ENCODE results near the gene SPECC1. TPM values are rescaled to one million over a fixed set of nuclear protein-coding genes. Genes with fewer than 3 reads are reported as not detected.
"Not testable (repeated sequence)": the region's sequence is repeated elsewhere in the genome, so short reads cannot be mapped to it uniquely, and the experiment has no call there.

Gene SPECC1
- polyA plus RNA-seq, 1 of the 3 experiments (the other 2 are of a cell fraction): 11.2 TPM

DNA sequence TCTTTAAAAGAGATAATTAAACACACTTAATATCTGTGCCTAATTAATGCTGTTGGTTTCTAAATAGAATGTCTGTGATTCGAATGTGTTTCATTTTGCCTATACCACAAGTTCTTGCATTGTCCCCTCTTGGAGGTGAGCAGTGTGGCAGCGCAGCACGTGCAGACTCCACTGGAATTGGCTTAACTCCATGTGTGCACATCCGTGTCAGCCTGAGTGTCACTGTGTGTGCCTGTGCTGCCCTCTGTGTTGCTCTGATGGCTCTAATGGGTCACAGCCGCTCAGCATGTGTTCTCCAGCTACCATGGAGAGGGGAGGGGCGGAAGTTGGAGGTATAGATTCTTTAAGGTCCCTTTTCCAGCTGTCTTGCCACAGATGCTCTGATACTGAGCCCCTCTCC, 226.6 kb downstream of the SPECC1 start:
- Histone ChIP-seq H3K79me2 (ENCODE audit: insufficient read depth) (no peaks in the 10 kb centered on the region), H2AFZ (ENCODE audit: low read depth) (no peak overlapping the region), H3K9ac (no peak overlapping the region), H3K4me2 (no peak overlapping the region), H4K20me1 (ENCODE audit: insufficient read depth) (no peaks in the 10 kb centered on the region), H3F3A (replicated peaks; ENCODE audit: insufficient read depth) (peaks cover 3% of the 10 kb centered on the region), H3K4me3 (ENCODE audit: low read depth in 2 of 2, low read length in 1 of 2) (no peak overlapping the region), H3K27ac (ENCODE audit: low read depth in 2 of 2, low read length in 1 of 2) (no peak overlapping the region; a peak in 1 of 4 replicates), H3K27me3 (ENCODE audit: insufficient read depth) (no peaks in the 10 kb centered on the region), H3K36me3 (replicated peaks in 1 of 2; ENCODE audit: control insufficient read depth in 1 of 2, insufficient read depth in 2 of 2, low read length in 1 of 2) (peaks cover 4 to 8% of the 10 kb centered on the region in 2 experiments), H3K9me3 (no peaks in the 10 kb centered on the region), H3K9me2 (no peaks in the 10 kb centered on the region; the same call in 1 of the 2 replicates), H3K4me1 (ENCODE audit: control insufficient read depth in 1 of 2, insufficient read depth in 2 of 2, low read depth in 1 of 2, low read length in 1 of 2) (peaks cover 0 to 6% of the 10 kb centered on the region in 2 experiments; a peak in 1 of 4 replicates)
- TF ChIP-seq, protein P1, sequence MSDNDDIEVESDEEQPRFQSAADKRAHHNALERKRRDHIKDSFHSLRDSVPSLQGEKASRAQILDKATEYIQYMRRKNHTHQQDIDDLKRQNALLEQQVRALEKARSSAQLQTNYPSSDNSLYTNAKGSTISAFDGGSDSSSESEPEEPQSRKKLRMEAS (IDR thresholded peaks at IDR 0.05; ENCODE audit: low read depth): no peak
- TF ChIP-seq MXI1 (IDR thresholded peaks at IDR 0.05; ENCODE audit: low read depth, low read length): peak; percentile 93
- ChIA-PET POLR2A (no interaction called here), CTCF (interaction anchor here (0.7 to 3.9 kb wide), 6 partner anchors 9 to 114 kb away, joined by 3 to 29 read pairs (median 4); no protein-coding TSS in a partner anchor)
- 76% methylated on average over 6 of the region's 6 CpGs for WGBS (ENCODE audit: low lambda C conversion rate)
- DNase-seq: peak; percentile 38

DNA sequence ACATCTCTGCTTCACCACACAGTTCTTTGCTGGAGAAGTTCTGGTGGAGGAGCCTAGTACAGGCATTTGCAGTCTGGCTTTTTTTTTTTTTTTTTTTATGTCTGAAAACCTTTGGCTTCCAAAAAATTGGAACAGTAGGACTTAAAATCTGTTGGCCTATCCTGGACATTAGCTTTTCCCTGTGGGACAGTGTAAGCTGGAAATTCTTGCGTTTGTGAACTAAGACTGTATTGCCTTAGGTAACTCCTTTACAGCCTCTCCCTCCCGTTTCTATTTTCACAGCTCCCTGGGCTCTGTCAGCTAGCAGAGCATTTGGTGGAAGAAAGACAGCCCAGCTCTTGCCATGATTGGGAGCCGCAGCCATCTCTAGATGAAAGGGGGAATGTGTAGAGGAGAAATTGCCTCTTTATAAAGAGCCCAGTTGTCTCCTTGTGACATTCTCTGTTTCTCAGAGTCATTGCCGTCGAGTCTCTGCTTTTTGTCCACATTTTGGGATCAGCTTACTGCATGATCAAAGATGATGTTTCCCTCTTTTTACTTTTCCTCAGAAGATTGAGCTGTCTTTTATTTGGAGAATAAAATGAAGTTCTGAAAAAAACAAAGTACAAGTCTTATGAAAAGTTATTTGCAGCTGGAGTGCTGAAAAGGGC, 227.5 kb downstream of the SPECC1 start:
- ChIA-PET CTCF (interaction anchor here (0.7 to 3.9 kb wide), 6 partner anchors 8 to 227 kb away, joined by 3 to 29 read pairs (median 4); partner anchors contain the start of gene SPECC1), POLR2A (no interaction called here)
- Histone ChIP-seq H3K27ac (ENCODE audit: low read depth in 2 of 2, low read length in 1 of 2) (no peak overlapping the region), H3K79me2 (ENCODE audit: insufficient read depth) (no peaks in the 10 kb centered on the region), H4K20me1 (ENCODE audit: insufficient read depth) (no peaks in the 10 kb centered on the region), H3K36me3 (replicated peaks in 1 of 2; ENCODE audit: control insufficient read depth in 1 of 2, insufficient read depth in 2 of 2, low read length in 1 of 2) (peaks cover 4 to 8% of the 10 kb centered on the region in 2 experiments), H3K4me2 (no peak overlapping the region), H2AFZ (ENCODE audit: low read depth) (no peak overlapping the region), H3K9ac (no peak overlapping the region), H3K27me3 (ENCODE audit: insufficient read depth) (no peaks in the 10 kb centered on the region), H3K4me1 (ENCODE audit: control insufficient read depth in 1 of 2, insufficient read depth in 2 of 2, low read depth in 1 of 2, low read length in 1 of 2) (peaks cover 0 to 6% of the 10 kb centered on the region in 2 experiments; a peak in 1 of 4 replicates), H3K4me3 (ENCODE audit: low read depth in 2 of 2, low read length in 1 of 2) (no peak overlapping the region), H3K9me3 (no peaks in the 10 kb centered on the region), H3K9me2 (no peaks in the 10 kb centered on the region; the same call in 1 of the 2 replicates), H3F3A (replicated peaks; ENCODE audit: insufficient read depth) (peaks cover 3% of the 10 kb centered on the region)
- TF ChIP-seq MXI1 (IDR thresholded peaks at IDR 0.05; ENCODE audit: low read depth, low read length) (no peak), ELF1 (IDR thresholded peaks at IDR 0.05) (no peak), FOXM1 (IDR thresholded peaks at IDR 0.05; ENCODE audit: low read depth) (no peak), YY1 (IDR thresholded peaks at IDR 0.05; ENCODE audit: low read depth) (no peak), SMC3 (IDR thresholded peaks at IDR 0.05; ENCODE audit: low read depth, low read length) (no peak), NFIC (IDR thresholded peaks at IDR 0.05; ENCODE audit: borderline replicate concordance) (no peak), JUND (IDR thresholded peaks at IDR 0.05) (no peak), EZH2phosphoT487 (IDR thresholded peaks at IDR 0.05; ENCODE audit: borderline replicate concordance, low read depth) (no peak), FOSL2 (IDR thresholded peaks at IDR 0.05; ENCODE audit: borderline replicate concordance, low read depth) (no peak), GATA2 (CRISPR knock-in tag; IDR thresholded peaks at IDR 0.05) (no peak), GABPA (IDR thresholded peaks at IDR 0.05; ENCODE audit: low read depth) (no peak), RFX5 (IDR thresholded peaks at IDR 0.05; ENCODE audit: low read length) (no peak), TAF1 (IDR thresholded peaks at IDR 0.05; ENCODE audit: borderline replicate concordance, low read depth, low read length) (no peak), SIN3A (IDR thresholded peaks at IDR 0.05; ENCODE audit: borderline replicate concordance, low read depth, low read length) (no peak), FOXJ3 (CRISPR knock-in tag; IDR thresholded peaks at IDR 0.05) (no peak), RAD21 (IDR thresholded peaks at IDR 0.05; ENCODE audit: low read length) (no peak)
- TF ChIP-seq, protein P2, sequence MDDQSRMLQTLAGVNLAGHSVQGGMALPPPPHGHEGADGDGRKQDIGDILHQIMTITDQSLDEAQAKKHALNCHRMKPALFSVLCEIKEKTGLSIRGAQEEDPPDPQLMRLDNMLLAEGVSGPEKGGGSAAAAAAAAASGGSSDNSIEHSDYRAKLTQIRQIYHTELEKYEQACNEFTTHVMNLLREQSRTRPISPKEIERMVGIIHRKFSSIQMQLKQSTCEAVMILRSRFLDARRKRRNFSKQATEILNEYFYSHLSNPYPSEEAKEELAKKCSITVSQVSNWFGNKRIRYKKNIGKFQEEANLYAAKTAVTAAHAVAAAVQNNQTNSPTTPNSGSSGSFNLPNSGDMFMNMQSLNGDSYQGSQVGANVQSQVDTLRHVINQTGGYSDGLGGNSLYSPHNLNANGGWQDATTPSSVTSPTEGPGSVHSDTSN (IDR thresholded peaks at IDR 0.05): no peak
- TF ChIP-seq, protein P3, sequence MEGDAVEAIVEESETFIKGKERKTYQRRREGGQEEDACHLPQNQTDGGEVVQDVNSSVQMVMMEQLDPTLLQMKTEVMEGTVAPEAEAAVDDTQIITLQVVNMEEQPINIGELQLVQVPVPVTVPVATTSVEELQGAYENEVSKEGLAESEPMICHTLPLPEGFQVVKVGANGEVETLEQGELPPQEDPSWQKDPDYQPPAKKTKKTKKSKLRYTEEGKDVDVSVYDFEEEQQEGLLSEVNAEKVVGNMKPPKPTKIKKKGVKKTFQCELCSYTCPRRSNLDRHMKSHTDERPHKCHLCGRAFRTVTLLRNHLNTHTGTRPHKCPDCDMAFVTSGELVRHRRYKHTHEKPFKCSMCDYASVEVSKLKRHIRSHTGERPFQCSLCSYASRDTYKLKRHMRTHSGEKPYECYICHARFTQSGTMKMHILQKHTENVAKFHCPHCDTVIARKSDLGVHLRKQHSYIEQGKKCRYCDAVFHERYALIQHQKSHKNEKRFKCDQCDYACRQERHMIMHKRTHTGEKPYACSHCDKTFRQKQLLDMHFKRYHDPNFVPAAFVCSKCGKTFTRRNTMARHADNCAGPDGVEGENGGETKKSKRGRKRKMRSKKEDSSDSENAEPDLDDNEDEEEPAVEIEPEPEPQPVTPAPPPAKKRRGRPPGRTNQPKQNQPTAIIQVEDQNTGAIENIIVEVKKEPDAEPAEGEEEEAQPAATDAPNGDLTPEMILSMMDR (IDR thresholded peaks at IDR 0.05): no peak
- TF ChIP-seq, protein P4, sequence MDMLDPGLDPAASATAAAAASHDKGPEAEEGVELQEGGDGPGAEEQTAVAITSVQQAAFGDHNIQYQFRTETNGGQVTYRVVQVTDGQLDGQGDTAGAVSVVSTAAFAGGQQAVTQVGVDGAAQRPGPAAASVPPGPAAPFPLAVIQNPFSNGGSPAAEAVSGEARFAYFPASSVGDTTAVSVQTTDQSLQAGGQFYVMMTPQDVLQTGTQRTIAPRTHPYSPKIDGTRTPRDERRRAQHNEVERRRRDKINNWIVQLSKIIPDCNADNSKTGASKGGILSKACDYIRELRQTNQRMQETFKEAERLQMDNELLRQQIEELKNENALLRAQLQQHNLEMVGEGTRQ (IDR thresholded peaks at IDR 0.05; ENCODE audit: borderline replicate concordance, low read depth, low read length): no peak
- WGBS (ENCODE audit: low lambda C conversion rate): 91% methylated on average over 5 of the region's 5 CpGs
- no peak for DNase-seq

DNA sequence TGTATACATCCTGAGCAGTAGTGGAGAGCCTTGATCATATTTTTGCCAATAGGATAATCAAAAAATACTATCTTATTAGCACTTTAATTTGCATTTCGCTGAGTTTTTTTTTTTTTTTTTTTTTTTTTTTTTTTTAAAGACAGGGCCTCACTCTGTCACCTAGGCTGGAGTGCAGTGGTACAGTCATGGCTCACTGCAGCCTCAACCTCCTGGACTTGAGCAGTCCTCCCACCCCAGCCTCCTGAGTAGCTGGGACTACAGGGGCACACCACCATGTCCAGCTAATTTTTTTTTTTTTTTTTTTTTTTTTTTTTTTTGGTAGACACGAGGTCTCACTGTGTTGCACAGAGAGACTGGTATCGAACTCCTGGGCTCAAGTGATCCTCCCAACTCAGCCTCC, 230.6 kb downstream of the SPECC1 start:
- H3K9me2 ChIP-seq; H3K79me2 ChIP-seq (ENCODE audit: insufficient read depth); H2AFZ ChIP-seq (ENCODE audit: low read depth); H3K4me2 ChIP-seq; H3F3A ChIP-seq (replicated peaks; ENCODE audit: insufficient read depth); DNase-seq; H3K27me3 ChIP-seq (ENCODE audit: insufficient read depth); POLR2A ChIA-PET; H3K9ac ChIP-seq; H3K4me1 ChIP-seq (ENCODE audit: control insufficient read depth in 1 of 2, insufficient read depth in 2 of 2, low read depth in 1 of 2, low read length in 1 of 2); H3K36me3 ChIP-seq (replicated peaks in 1 of 2; ENCODE audit: control insufficient read depth in 1 of 2, insufficient read depth in 2 of 2, low read length in 1 of 2); H3K27ac ChIP-seq (ENCODE audit: low read depth in 2 of 2, low read length in 1 of 2); H4K20me1 ChIP-seq (ENCODE audit: insufficient read depth); H3K9me3 ChIP-seq; H3K4me3 ChIP-seq (ENCODE audit: low read depth in 2 of 2, low read length in 1 of 2): not testable (repeated sequence)
- CTCF ChIA-PET: interaction anchor here (1.4 kb wide), 2 partner anchors 13 to 119 kb away, joined by 3 to 5 read pairs; no protein-coding TSS in a partner anchor
- WGBS (ENCODE audit: low lambda C conversion rate): 100% methylated on average over 3 of the region's 3 CpGs
